HG02970 (cell line): Measurements from ENCODE around the gene OR14I1.
"Not testable (repeated sequence)": the region's sequence is repeated elsewhere in the genome, so short reads cannot be mapped to it uniquely, and the experiment has no call there.

Experiments used
- ATAC-seq: cut with Tn5 transposase; IDR thresholded peaks from one replicate; pipeline ENCODE4 v1.9.1; 2021; ENCODE audit warnings: mild to moderate bottlenecking, moderate library complexity, moderate number of reproducible peaks; ENCODE audit not compliant: unreplicated experiment, low FRiP score

The OR14I1 gene

GRCh38 chr1:248688527-248689298 is 13.9 kb downstream of the OR14I1 start:
- peak; percentile 82 for ATAC-seq

DNA sequence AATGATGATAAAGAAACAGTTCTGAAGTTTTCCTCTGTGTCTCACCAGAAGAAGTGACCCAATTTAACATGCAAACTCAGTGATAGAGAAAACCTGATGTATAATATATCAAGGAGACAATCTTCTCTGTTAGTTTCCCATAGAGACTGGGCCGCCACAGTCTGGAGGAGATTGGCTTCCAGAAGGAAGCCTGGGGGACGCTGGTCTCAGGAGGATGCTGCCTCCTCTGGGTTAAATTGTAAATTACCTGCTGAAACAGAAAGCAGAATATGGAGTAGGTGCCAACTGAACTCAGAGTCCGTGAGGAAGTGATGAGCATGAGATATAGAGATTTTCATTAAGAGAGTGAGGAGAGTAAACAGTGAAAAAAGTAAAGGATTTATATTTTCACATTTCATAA is 15.8 kb downstream of the OR14I1 start:
- no peak for ATAC-seq

GRCh38 chr1:248681651-248682050 is 20.9 kb downstream of the OR14I1 start:
- no peak for ATAC-seq

DNA sequence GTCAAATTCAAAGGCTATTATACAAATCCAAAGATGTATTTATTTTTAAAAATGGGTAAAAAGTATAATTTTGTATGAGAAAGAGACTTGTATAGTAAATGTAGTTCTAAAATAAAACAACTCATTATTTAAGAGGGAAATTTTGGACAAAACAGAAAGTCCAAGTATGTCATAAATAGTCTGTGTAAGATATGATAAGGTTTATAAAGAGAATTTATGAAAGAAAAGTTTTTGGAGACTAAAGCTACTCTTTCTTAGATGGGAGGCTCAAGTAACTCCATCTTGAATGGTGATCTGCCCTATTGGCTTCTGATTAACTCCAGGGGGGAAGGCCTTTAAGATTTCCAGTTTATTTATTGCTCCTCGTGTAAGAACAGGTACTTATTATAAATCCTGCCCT is 32.6 kb downstream of the OR14I1 start:
- ATAC-seq = no peak

GRCh38 chr1:248663453-248664328 is 38.9 kb downstream of the OR14I1 start:
- ATAC-seq = peak; percentile 91

GRCh38 chr1:248656797-248657196 is 45.8 kb downstream of the OR14I1 start:
- not testable (repeated sequence) for ATAC-seq

DNA sequence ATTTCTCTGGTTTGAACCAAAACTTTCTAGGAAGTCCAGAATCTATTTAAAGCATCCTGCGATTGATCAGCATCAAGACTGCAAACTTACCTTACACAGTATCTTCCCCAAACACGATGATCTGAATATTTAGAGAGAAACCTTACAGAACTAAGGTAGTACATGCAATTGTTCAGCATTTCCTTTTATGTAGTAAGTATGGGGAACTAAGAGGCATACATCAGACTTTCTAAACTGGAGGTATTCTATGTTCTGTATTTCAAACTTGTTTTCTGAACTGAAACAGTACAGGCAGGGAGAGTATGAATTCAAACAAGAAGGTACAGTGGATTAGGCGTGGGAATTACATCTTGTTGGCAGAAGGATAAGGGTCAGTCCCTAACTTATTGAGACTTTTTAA is 47.2 kb downstream of the OR14I1 start, which contains the start of gene OR2T27:
Gene OR2T27, minus strand, starts transcription at position 175 of the 400 bp plus-strand sequence. CDS start 4,644 bp downstream, outside the sequence.
- not testable (repeated sequence) for ATAC-seq
